ENCODE data around the gene CBX1. TPM values are rescaled to one million over a fixed set of nuclear protein-coding genes. Genes with fewer than 3 reads are reported as not detected.

The CBX1 gene
- total and polyA plus RNA-seq, 2 donors (not counting 3 experiments of a cell fraction or from before 2014, with no cell fraction given) = 20.4 to 95.2 TPM

DNA sequence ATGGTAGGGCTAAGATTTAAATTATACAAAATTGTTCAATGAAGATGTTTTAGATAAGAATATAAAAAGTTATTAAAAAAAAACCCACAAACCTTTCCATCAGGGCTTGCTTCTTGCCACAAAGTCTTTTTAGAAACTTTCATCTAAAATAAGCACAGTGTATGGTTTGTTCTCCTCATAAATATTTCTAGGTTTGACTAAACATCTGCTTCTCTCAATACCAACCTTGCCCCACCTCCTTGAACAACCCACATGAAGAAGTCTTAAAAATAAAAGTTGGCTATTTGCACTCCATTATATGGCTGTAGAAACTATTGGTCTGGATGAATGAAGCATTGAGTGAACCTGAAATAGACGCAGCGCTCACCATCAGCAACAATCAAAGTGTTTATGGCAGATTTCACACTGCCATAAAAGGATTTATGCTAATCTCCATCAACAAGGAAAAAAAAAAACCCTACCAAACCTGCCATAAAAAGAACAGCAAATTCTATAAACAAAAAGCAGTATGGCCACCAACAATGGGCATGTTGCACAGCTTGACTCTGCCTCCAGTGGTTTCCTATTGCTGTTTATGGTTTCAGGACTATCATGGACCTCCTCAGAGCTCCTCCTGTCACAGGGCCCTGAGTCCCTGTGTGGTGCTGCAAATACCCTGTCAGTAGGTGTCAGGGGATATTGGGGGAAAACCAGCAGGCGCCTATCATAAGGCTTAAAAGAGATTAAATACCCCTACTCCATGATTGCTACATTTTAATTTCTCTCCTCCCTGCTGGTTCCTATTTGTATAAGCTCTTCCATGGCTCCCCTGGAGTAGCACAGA, 43.9 kb upstream of the CBX1 start:
- DNase-seq (ENCODE audit: low read depth, low spot score) (no peak), FAIRE-seq (no peak)
- Histone ChIP-seq H3K27ac (ENCODE audit: insufficient read depth, low read depth, low read length) (no peak overlapping the region), H3K79me2 (ENCODE audit: control insufficient read depth, insufficient read depth, low read length) (no peaks in the 10 kb centered on the region), H4K20me1 (replicated peaks; ENCODE audit: control insufficient read depth, extremely low read depth, insufficient read depth, low read length) (no peaks in the 10 kb centered on the region), H3K4me2 (ENCODE audit: insufficient read depth, low read length) (no peak overlapping the region), H3K27me3 (ENCODE audit: control insufficient read depth in 2 of 2, insufficient read depth in 2 of 2, low read length in 2 of 2) (peaks cover 38 to 40% of the 10 kb centered on the region in 2 experiments), H3K9me3 (replicated peaks; ENCODE audit: control insufficient read depth, insufficient read depth, low read length) (no peaks in the 10 kb centered on the region), H3K9ac (replicated peaks; ENCODE audit: extremely low read depth, insufficient read depth, low read length) (no peak overlapping the region), H3K36me3 (ENCODE audit: control insufficient read depth in 2 of 2, extremely low read depth in 1 of 2, insufficient read depth in 2 of 2, low read length in 2 of 2) (no peaks in the 10 kb centered on the region), H3K4me3 (replicated peaks in 1 of 3; ENCODE audit: insufficient read depth in 1 of 3, low read depth in 1 of 3, low read length in 3 of 3) (no peak overlapping the region), H3K9me1 (replicated peaks; ENCODE audit: control insufficient read depth, extremely low read depth, insufficient read depth, low read length) (no peaks in the 10 kb centered on the region), H3K4me1 (ENCODE audit: control insufficient read depth, extremely low read depth, insufficient read depth, low read length) (peaks cover under 1% of the 10 kb centered on the region), H2AFZ (ENCODE audit: low read depth, low read length) (no peak overlapping the region)
- ChIA-PET POLR2A (no interaction called here), CTCF (no interaction called here)
- TF ChIP-seq MYC (IDR thresholded peaks at IDR 0.05; ENCODE audit: low read depth, low read length) = no peak
- dilution Hi-C loops (cut with MboI; ENCODE audit: extremely low pct_ligation_motif_present, low sequenced_read_pairs) = no loop called here
- intact Hi-C loops (cut with micrococcal nuclease) = no loop called here
- BruUV-seq (replicated peaks) = no TSS peak

DNA sequence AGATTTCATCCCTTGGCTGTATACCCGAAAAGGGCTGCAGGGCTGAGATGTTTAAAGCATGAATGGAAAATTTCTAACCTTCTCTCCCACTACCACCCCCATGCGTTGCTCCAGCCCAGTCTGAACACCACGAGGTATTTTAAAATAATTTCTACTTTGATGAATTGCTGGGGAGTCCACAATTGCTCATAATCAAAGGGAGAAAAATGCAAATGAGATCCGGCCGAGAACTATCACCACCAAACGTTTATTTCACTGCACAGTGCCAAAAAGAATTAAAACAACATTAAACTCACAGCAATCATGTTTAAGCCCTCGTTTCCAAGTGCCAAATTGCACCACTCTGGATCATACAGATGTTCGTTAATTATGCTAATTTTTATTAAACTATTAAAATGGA, 43.0 kb upstream of the CBX1 start:
- intact Hi-C loops (cut with micrococcal nuclease) = no loop called here
- Histone ChIP-seq H2AFZ (ENCODE audit: low read depth, low read length) (no peak overlapping the region), H3K9ac (replicated peaks; ENCODE audit: extremely low read depth, insufficient read depth, low read length) (no peak overlapping the region), H4K20me1 (replicated peaks; ENCODE audit: control insufficient read depth, extremely low read depth, insufficient read depth, low read length) (no peaks in the 10 kb centered on the region), H3K4me3 (replicated peaks in 1 of 3; ENCODE audit: insufficient read depth in 1 of 3, low read depth in 1 of 3, low read length in 3 of 3) (no peak overlapping the region), H3K9me3 (replicated peaks; ENCODE audit: control insufficient read depth, insufficient read depth, low read length) (no peaks in the 10 kb centered on the region), H3K4me1 (ENCODE audit: control insufficient read depth, extremely low read depth, insufficient read depth, low read length) (peaks cover 8% of the 10 kb centered on the region), H3K79me2 (ENCODE audit: control insufficient read depth, insufficient read depth, low read length) (no peaks in the 10 kb centered on the region), H3K27ac (ENCODE audit: insufficient read depth, low read depth, low read length) (no peak overlapping the region), H3K36me3 (ENCODE audit: control insufficient read depth in 2 of 2, extremely low read depth in 1 of 2, insufficient read depth in 2 of 2, low read length in 2 of 2) (no peaks in the 10 kb centered on the region), H3K4me2 (ENCODE audit: insufficient read depth, low read length) (no peak overlapping the region), H3K27me3 (ENCODE audit: control insufficient read depth in 2 of 2, insufficient read depth in 2 of 2, low read length in 2 of 2) (peaks cover 28 to 36% of the 10 kb centered on the region in 2 experiments), H3K9me1 (replicated peaks; ENCODE audit: control insufficient read depth, extremely low read depth, insufficient read depth, low read length) (no peaks in the 10 kb centered on the region)
- dilution Hi-C loops (cut with MboI; ENCODE audit: extremely low pct_ligation_motif_present, low sequenced_read_pairs) = no loop called here
- ChIA-PET CTCF (interaction anchor here (1.7 kb wide), 1 partner anchor 11 kb away, joined by 8 read pairs; no protein-coding TSS in a partner anchor), POLR2A (no interaction called here)
- FAIRE-seq (no peak), DNase-seq (ENCODE audit: low read depth, low spot score) (no peak)
- TF ChIP-seq EZH2 (IDR thresholded peaks at IDR 0.05; ENCODE audit: borderline replicate concordance, low read depth, low read length, severe bottlenecking) (no peak), FOS (IDR thresholded peaks at IDR 0.05; ENCODE audit: borderline replicate concordance, insufficient read depth, low read length) (no peak), POLR2A (IDR thresholded peaks at IDR 0.05; ENCODE audit: low read depth, low read length) (no peak), MYC (IDR thresholded peaks at IDR 0.05; ENCODE audit: low read depth, low read length) (no peak)
- no TSS peak for BruUV-seq (replicated peaks)
